HG02759 (cell line): Measurements from ENCODE around the gene ILF3.
A peak's percentile ranks its signal among the peaks of the same experiment; 100 is the strongest.

Experiments used
- ATAC-seq: cut with Tn5 transposase; IDR thresholded peaks from one replicate; pipeline ENCODE4 v1.9.1; 2021; ENCODE audit warnings: mild to moderate bottlenecking, moderate library complexity; ENCODE audit not compliant: unreplicated experiment

ILF3 gene

DNA sequence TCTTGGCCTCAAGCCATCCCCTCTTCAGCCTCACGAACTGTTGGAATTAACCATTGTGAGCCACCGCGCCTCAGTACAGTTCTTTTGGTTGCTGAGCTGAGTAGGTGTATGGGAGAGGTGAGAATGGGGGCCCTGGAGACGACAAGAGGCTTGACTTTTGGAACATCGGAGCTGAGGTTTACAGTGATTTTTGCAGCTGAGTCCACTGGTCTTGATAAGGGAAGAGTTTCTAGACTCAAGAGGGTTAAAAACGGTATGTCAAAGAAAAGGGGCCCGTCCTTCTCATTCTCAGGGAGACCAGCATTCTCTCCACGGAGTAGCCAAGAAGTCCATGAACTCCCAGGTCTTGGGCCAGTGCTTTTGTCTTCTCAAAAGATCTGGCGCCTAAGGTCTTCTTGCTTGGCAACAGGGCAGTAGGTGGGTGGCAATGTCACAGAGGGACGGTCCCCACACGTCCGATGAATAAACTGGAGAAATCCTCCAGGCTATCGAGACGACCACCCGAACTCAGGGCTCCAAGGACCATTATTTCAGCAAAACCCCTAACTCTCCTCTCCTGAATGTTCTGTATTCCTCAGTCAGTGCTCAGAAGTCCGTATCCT lies 40.7 kb downstream of the ILF3 start:
- ATAC-seq = no peak

DNA sequence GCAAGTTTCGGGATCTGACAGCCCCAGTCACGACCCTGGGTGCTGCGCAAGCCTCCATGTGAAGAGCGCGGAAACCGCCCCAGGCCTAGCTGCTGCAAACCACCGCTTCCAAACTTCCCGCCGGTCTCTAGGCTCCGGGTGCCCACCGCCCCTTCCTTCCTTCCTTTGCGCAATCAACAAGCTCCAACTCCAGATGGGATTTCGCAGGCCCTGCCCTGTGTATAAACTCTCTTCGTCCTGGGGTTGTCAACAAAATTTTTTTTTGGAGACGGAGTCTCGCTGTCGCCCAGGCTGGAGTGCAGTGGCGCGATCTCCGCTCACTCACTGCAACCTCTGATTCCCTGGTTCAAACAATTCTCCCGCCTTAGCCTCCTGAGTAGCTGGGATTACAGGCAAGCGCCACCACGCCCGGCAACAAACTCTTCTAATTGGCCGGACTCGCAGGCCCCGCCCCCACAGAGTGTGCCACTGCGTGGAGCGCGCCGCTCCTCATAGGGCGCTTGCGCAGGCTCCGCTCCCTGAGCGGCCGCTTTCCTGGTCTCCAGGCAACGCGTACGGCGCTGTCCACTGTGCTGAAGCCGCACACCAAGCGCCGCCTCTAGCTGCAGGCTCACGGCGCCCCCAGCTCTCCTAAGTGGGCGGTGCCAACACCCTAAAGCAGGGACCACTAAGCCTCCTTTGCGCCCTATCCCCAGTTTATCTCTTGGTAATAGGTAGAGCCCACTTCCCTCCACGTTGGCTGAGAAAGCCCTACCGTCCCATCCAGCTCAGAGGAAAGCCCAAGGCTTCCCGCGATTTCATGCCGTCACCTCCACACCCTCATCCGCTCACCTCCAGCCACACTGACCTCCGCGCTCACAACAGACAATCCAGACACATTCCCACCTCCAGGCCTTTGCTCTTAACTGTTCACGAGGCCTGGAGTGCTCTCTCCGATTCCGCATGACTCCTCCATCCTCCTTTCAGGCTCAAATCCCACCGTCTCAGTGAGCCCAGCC lies 41.6 kb downstream of the ILF3 start:
- peak; percentile 83 for ATAC-seq

DNA sequence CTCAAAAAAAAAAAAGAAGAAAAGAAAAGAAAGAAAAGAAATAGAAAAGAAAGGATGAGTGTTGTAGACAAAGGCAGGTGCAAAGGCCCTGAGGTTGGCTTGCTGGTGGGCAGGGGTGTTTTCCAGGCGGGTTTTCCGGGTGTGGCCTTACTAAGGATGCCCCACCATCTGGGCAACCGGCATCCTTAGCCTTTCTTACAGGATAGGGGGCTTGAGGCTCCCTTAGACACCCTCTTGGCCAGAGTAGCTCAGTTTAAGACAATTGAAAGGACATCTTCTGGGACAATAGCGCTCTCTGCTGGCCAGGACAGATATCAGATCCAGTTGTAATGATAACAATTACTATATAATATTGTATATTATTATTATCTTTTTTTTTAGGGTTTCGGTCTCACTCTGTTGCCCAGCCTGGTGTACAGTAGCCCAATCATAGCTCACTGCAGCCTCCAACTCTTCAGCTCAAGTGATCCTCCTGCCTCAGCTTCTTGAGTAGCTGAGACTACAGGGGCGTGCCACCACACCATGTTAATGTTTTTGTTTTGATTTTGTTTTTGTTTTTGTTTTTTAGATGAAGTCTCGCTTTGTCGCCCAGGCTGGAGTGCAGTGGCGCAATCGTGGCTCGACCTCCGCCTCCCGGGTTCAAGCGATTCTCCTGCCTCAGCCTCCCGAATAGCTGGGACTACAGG lies 45.6 kb downstream of the ILF3 start:
- no peak for ATAC-seq

DNA sequence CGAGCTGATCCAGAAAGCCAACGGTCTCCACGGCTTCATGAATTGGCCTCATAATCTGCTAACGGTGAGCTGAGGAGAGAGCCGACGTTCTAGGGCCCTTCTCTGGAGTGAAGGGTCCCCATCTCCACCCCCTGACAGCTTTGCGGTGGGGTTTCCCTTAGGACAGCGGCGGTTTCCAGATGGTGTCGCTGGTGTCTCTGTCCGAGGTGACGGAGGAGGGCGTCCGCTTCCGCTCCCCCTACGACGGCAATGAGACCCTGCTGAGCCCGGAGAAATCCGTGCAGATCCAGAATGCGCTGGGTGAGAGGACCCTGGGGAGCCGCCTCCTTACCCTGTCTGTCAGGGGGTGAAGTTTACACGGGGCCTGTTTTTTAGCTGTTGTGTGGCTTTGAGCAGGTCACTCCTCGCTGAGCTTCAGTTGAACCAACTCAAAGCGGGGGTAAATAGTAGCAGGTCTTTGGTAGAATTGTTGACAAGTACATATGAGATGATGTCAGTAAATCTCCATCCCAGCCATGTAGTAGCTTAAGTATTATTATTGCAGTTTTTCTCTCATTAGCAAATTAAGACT lies 47.9 kb downstream of the ILF3 start:
- ATAC-seq = peak; percentile 35

DNA sequence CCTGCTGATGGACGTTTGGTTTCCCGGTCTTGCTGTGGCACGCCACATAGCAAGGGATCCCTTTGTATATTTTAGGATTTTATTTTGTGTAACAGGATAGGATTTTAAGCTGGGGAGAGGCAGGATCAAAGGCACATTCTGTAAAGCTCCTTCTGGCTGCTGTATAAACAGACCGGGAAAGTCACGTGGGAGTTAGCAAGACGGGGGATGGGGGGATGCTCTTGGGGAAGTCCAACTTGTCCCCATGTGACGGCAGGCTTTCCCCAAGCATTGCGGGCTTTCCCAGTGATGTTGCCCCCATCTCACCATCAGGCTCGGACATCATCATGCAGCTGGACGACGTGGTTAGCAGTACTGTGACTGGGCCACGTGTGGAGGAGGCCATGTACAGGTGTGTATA lies 52.8 kb downstream of the ILF3 start:
- ATAC-seq = no peak

DNA sequence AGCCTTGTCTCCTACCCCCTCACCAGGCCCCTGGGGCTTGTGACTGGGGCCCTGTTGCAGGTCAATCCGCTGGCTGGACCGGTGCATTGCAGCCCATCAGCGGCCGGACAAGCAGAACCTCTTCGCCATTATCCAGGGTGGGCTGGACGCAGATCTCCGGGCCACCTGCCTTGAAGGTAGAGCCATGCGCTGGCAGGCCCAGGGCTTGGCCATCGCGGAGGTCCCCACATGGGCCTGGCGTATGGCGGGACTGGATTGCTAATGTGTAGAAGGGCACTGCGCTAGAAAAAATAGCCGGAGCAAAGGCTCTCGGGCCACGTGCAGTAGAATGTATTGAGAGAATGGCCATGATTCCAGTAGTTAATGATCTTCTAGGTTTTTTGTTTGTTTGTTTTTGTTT lies 53.3 kb downstream of the ILF3 start:
- no peak for ATAC-seq

DNA sequence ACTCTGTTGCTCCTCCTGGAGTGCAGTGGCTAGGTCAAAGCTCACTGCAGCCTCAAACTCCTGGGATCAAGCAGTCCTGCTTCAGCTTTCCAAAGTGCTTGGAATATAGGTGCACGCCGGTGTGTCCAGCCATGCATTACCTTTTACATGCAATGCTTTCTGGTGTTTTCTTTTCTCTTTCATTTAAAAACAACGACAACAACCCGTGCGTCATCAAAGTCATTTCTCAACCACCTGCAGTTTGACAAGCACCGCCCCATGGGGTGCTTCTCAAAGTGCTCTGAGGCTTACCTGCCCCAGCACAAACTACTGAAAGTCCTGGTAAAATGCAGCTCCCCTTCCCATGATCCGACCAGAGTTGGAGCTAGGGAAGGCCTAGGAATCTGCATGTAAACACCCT lies 54.1 kb downstream of the ILF3 start:
- no peak for ATAC-seq

DNA sequence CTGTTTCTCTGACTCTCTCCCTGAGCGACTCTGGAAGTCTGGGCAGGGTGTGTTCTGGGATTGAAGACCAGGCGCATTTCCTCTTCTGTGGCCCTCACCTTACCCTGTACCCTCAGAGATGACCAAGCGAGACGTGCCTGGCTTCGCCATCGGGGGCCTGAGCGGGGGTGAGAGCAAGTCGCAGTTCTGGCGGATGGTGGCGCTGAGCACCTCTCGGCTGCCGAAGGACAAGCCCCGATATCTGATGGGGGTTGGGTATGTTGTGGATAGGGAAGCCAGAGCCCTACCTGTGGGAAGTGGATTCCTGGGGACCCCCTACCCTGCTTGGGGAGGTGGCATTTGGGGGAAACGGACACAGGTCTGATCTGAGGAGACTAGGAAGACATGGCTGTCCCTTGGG lies 57.9 kb downstream of the ILF3 start:
- no peak for ATAC-seq

DNA sequence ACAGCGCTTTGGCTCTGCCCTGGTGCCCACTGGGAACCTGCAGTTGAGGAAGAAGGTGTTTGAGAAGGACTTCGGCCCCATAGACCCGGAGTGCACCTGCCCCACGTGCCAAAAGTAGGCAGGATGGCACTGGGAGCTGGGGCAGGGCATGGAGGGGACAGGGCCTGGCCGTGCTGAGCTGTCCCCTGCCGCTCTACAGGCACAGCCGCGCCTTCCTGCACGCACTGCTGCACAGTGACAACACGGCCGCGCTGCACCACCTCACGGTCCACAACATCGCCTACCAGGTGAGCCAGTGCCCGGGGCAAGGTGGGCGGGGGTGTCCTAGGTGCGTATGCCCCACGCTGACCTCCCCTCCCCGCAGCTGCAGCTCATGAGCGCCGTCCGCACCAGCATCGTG lies 58.6 kb downstream of the ILF3 start:
- no peak for ATAC-seq

DNA sequence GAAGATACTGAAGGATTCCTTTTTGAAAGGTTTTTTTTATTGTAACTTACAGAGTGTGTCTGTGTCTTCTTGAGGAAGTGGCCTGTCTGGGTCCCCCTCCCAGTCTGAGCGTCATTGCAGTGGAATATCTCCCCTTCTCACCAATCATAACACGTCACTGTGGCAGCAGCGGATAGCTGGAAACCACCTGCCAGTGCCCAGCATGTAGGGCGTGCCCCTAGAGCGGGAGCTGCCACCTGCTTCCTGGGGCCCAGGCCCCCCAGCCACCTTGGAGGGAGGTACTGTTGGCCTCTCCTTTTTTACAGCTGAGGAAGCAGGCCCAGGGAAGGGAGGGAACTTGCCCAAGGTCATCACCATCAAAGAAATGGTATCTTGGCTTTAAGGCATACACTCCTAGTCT lies 59.2 kb downstream of the ILF3 start:
- ATAC-seq = no peak

DNA sequence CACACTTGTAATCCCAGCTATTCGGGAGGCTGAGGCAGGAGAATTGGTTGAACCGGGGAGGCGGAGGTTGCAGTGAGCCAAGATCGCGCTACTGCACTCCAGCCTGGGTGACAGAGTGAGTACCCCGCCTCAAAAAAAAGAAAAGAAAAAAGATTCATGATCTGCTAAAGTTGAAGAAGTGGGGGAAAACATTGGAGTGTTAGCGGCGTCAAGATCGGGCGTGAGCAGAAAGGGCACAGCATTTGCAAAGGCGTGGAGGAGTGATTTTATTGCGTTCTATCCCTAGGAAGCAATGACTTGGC lies 62.9 kb downstream of the ILF3 start:
- ATAC-seq = no peak

DNA sequence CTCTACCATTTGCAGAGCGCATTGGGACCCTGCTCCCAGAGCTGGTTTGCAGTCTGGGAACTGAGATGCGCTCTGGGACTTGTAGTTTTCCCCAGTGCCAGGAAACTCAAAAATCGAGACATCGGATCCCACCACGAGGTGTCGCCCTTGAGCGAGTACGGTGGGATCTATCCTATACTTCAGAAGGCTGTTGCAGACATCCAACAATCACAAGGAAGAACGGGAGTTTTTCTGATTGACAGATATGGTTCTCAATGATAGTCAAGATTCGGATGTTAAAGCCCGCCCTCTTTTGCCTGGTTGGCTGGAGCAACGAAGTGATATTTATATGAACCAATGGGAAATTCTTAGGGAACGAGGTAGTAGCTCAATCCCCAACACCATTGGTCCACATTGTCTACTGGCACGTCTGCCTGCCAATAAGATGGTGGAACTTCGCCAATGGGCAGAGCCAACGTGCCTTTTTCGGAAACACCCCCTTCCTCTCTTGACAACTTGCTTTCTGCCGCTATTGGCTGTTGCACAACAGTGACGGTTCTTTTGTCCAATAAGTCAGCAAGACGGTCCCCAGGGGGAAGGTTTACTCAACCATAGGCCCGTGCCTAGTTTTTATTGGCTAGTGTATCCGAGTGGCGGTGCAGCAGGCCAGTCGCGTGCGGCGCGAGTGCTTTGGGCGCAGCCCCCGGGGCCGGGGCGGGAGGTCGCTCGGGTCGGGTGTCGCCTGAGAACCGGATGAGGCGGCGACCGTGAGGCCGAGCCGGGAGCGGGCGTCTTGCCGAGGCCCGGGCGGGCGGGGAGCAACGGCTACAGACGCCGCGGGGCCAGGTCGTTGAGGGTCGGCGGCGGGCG lies 63.4 kb downstream of the ILF3 start, which contains the start of gene DNM2:
Gene DNM2, plus strand, starts transcription at position 724 of the 849 bp plus-strand sequence. CDS start 164 bp downstream, outside the sequence.
- ATAC-seq = peak; percentile 81

DNA sequence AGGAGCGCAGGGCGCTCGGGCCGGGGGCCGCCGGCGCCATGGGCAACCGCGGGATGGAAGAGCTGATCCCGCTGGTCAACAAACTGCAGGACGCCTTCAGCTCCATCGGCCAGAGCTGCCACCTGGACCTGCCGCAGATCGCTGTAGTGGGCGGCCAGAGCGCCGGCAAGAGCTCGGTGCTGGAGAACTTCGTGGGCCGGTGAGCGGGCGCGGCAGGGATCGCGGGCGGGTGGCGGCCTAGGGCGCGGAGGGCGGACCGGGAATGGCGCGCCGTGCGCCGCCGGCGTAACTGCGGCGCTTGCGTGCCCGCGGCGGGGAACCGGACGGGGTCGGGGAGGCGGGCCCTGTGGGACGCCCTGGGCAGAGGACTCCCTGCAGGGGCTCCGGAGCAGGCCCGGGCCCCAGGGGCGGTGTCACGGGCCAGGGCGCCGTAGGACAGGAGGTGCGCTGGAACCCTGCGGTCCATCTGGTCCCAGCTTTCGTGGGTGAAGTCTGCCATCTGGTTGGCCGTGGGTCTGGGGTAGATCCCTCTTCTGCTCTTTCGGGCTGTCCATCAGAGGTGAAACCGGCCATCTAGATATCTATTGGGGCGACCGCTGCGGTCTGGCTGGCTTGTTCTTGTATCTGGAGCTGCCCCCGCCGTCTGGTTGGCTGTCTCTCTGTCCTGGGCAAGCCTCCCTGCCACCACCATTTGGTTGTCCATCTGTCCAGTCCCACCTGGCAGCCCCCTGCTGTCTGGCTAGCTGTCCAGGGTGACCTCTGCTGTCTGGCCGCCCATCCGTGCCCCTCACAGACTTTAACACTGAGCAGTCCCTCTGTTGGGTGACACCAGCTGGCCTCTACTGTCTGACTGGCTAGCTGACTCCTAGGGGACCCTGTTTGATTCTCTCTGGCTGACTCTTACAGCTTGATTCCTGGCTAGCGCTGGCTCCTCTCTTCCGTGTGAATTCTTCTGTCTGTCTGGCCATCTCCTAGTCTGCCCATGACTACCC lies 64.4 kb downstream of the ILF3 start:
- ATAC-seq = peak; percentile 26

DNA sequence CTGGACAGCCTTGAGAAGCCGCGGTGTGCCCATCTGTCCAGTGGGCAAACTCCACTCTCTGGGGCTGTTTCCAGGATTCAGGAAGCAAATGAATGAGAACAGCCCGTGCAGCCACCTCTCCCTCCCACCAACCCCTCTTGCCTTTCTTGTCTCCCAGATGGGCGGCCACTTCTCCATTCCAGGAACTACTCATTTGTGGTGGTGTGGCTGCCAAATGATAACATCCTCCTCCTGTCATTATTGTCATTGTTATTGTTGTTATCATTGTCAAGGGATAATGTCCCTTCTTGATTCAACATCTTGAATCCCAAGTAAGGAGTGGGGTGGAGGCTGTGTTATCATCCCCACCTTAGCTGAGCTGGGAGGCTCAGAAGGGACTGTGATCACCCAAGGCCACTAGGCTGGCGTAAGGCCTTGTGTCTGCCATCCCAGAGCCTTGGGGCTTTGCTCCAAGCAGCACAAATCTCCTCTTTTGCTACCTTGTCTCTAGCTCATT lies 65.4 kb downstream of the ILF3 start:
- ATAC-seq = no peak

DNA sequence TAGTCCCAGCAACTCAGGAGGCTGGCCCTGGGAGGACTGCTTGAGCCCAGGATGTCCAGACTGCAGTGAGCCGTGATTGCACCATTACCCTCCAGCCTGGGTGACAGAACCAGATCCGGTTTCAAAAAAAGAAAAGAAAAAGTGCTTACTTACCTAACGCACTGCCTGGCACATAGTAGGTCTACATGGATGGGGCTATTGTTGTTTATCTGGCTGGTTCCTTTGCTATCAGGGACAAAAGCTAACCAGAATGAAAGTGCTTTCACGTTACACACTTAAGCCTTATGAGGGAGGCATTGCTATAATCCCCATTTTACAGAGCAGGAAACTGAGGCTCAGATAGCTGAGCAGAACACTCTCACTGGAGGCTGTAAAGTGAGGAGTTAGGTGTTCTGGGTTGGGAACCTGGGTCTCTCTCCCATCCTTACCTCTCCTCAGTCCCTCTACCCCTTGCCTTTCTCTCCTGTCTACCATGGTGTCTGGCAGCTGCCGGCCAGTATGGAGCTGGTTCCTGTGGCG lies 66.5 kb downstream of the ILF3 start:
- ATAC-seq = no peak

DNA sequence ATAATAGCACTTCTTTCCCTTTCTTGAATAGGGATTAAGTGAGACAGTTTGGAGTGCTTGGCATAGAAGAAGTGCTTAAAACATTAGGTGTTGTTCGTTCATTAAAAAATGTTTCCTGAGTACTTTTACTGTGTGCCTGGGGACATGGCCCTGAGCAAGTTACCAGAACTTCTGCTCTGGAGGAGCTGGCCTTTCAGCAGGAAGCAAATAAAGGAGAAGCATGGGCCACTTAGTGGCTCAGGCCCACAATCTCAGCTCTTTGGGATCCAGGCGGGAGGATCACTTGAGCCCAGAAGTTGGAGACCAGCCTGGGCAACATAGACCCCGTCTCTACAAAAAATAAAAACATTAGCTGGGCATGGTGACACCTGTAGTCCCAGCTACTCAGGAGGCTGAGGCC lies 69.4 kb downstream of the ILF3 start:
- no peak for ATAC-seq

DNA sequence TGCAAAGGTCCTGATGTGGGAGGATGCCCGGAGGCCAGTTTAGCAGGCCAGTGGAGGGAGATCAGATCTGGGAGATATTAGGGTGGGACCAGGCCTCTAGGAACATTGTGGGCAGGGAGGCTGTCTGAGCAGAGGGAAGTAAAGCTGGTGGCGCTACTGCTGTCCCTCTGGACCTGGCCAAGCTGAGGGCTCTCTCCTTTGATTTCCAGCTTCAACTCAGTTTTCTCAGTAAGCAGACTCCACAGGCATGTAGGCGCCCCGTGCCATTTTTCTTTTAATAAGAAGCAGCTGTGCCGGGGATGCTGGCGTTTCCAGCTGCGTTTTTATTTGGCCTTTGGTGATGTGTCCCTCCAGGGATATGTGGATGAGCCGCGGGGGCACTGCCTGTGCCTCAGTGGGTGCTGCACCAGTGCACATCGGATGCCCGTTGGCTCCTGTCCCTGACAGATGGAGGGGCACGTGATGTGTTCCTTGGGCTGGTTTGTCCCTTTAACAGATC lies 70.5 kb downstream of the ILF3 start:
- no peak for ATAC-seq

DNA sequence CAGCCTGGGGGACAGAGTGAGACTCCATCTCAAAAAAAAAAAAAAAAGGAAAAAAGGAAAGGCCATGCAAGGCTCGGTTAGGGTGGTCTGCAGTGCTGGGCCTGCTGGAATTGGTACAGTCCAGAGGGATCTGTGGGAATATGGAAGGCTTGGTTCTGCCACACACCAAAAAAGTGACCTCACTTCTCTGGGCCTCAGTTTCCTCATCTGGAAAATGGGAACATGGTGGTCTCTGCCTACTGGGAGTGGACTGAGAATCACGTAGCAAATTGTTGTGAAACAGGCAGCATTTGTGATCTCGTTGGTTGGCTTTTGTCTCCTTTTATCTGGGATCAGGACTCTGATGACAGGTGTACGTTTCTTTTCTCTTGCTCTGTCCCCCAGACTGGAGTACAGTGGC lies 71.3 kb downstream of the ILF3 start:
- ATAC-seq = no peak

DNA sequence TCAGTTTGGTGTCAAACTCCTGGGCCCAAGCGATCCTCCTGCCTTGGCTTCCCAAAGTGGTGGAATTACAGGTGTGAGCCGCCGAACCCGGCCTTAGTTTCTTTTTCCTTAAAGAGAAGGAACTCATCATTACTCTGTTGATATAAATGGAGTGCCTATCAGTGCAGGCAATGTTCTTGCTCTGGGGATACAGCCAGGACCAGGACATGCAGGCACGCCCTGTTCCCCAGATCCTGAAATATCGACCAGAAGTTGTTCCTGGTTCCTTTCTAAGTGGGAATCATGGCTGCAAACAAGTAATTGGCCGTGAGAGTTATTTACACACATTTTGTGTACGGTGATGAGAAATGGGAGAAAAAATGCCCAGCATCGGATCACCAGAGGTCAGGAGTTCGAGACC lies 72.1 kb downstream of the ILF3 start:
- no peak for ATAC-seq
